GM18867 (cell line): ENCODE results near the gene RRP12.

Source experiments
- ATAC-seq: cut with Tn5 transposase; IDR thresholded peaks from one replicate; pipeline ENCODE4 v1.9.1; 2021; ENCODE audit warnings: mild to moderate bottlenecking, moderate library complexity; ENCODE audit not compliant: unreplicated experiment

The RRP12 gene

GRCh38 chr10:97336942-97337831 lies 64.0 kb downstream of the RRP12 start:
- no peak for ATAC-seq

- ATAC-seq = no peak
Observed at GRCh38 chr10:97336446-97336845, 64.7 kb downstream of the RRP12 start.

- no peak for ATAC-seq
Observed at GRCh38 chr10:97336006-97336405, 65.1 kb downstream of the RRP12 start.

DNA sequence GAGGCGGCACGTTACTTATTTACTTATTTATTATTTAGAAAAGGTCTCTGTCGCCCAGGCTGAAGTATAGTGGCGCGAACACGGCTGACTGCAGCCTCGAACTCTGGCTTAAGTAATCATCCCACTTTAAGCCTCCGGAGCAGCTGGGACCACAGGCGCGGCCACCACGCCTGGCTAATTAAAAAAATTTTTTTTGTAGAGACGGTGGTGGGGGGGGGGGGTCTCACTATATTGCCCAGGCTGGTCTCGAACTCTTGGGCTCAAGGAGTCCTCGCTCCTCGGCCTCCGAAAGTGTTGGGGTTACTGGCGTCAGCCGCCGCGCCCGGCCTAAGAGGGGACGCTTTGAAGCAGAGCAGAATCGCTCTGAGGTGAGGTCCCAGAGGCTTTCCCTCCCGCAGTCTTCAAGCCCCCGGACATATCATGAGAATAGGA lies 65.9 kb downstream of the RRP12 start:
- ATAC-seq = no peak

DNA sequence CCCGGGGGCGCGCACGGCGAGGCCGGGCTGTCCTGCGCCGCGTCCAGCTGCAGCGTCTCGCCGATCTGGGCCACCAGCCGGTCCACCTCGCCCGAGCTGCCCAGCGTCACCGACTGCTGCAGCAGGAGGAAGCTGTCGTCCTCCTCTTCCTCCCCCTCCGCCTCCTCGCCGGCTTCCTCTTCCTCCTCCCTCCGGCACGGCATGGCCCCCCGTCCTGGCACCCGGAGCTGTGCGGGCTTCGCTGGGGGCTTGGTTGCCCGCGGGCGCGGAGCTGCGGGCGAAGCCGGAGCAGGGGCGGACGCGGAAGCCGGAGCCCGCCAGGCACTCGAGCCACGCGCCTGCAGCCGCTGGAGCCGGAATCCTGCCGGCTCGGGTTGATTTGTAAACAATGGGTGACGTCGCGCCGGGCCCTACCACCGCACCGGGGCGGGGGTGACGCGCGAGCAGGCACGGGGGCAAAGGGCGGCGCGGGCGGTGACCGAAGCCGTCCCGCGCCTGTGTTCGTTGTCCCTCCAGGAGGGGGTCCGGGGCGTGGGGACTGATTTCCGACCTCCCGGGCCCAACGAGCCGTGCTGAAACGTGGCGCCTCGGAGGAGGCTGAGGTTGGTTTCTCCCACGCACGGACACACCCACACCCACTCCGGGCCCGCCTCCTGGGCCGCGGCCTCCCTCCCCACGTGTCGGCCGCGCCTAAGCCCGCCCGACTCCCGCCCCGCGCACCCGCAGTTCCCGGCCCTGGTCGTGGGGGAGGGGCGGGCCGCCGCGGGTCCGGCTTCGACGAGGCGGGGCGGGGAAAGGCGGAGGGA lies 66.6 kb downstream of the RRP12 start, which contains the start of gene FRAT2:
FRAT2 (minus strand) TSS at position 360 of the 806 bp plus-strand sequence; CDS start at position 203, 157 bp downstream.
- peak; percentile 85 for ATAC-seq

GRCh38 chr10:97333601-97334369 lies 67.4 kb downstream of the RRP12 start:
- peak; percentile 25 for ATAC-seq

DNA sequence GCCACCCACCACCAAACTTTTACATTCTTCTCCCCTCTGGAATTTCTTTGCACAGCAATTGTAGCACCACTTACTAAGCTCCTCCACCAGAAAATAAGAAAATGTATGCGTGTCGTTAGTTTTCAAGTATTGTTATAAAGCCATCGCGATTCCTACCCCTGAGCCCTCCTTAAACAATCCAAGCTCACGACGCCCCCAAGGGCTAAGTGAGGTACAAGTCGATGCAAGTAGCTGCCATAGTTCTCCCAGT lies 67.9 kb downstream of the RRP12 start:
- ATAC-seq = no peak

GRCh38 chr10:97332591-97333350 lies 68.4 kb downstream of the RRP12 start:
- no peak for ATAC-seq

GRCh38 chr10:97331153-97331703 lies 69.9 kb downstream of the RRP12 start:
- ATAC-seq = no peak

GRCh38 chr10:97329766-97330165 lies 71.4 kb downstream of the RRP12 start:
- no peak for ATAC-seq

DNA sequence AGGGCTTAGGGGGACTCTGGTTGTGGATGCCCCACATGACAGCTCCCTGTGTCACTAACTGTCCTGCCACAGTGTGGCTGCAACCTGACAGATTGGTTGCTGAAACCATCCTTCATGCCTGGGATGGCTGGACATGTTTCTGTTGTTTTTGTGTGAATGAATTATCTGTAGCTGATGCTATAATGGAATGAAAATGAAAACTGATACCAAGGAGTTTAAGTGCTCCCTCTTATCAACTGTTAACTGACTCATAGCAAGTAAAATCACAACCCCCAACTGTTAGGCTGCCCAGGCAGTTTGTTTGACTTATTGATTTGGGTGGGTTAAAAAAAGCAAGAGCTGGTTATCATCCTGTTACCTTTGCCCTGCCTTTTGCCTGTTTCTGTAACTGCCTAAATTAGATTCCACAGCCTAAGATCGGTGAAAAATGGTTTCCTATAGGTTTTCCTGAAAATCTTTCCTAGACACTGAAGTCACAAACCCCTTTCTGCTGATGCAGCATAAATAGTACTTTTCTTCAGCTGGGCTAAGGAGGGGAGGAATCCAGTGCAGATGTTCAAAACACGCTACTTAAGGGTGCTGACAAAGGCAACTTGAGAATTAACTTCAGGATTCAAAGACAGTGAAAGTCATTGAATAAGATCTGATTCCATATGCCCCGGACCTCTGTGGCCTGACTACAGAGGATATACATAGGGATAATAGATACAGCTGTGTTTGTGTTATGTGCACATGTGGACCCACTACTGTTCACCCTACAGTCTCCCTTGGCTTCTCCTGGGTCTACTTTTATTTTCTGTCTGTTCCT lies 72.3 kb downstream of the RRP12 start:
- ATAC-seq = no peak

DNA sequence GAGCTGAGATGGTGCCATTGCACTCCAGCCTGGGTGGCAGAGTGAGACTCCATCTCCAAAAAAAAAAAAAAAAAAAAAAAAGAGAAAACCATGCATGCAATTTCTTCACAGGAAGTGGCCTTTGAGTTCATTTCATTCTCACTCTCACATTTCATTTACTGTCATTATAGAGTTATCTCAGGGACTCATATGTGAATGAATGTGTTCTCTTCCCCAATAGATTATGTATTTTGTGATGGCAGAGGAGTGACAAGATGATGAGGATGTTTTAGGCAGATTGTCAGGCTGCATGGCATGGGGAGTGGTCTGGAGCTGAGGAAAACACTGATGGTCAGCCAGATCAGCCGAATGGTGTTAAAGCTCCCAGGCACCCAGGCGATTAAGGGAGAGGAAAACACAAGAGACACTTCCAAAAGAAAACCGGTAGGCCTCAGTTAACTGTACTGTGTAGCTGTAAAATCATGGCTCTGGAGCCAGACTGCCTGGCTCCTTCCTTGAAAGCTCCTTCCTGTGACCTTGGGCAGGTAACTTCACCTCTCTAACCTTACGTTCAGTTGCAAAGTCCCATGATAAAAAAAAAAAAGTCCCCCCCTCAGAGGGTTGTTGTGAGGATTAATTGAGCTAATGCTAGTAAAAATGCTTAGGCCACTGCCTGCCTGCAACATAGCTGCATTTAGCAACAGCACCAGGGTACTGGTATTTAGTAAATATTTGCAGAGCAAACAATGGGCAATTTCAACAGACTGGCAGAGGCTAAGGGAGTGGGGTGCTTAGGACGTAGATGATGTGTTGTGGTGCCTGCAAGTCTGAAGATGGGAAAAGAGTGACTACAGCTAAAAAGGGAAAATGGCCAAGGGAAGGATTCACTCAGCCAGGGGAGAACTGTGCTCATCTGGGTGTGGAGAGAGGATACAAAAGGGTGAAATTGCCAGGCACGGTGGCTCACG lies 73.5 kb downstream of the RRP12 start:
- no peak for ATAC-seq

- ATAC-seq = no peak
Observed at GRCh38 chr10:97325754-97326153, 75.4 kb downstream of the RRP12 start.

DNA sequence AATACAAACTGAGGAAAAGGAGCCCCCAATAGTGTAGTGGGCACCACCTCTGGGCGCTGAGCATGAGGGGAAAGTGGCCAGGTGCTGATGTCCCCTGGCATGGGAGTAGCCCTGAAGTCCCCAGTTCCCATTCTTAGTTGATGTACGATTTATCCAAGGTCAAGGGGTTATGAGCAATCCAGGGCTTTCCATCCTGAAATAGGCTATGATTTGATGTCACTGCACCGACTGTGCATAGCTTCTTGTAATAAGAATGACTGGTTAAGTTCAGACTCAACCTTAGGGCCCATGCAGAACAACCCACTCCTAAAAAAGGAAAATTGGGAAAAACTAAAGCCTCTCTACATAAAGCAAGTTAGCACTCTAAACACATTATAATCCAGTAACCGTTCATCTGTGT lies 77.6 kb downstream of the RRP12 start:
- no peak for ATAC-seq

GRCh38 chr10:97321804-97322190 lies 79.3 kb downstream of the RRP12 start:
- ATAC-seq = no peak

DNA sequence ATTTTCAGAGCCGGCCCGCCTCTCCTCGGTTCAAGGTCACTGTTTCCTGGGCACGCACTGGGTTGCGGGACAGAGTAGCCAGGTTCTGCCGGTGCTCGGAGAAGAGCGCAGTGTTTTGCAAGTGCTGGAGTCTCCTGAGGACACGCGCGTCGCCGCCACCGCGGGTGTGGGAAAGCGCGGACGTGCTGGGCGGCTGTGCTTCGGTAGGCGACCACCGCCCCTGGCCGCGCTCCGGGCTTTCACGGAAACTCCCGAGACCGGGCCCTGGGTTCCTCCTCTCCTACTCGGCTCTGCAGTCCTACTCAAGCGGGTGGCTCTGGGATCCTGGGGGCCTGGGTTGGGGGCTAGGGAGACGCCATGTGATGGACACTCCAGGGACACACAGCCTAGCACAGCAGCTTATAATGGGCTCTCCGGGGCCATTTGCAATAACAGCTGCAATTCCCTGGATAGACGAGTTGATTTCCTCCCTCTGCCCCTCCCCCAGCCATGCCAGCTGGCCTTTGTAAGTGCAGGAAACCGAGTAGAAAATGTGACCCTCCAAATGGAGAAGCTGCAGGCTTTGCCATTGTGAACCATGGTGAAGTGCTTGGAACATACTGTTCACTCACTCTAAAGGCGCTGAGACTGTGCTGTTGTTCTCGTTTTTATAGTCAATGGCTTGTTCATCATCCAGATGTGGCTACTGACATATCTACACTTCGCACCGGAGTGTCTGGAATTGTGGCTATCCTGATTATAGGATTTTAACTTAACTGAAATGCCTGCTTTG lies 79.9 kb downstream of the RRP12 start:
- ATAC-seq = no peak

DNA sequence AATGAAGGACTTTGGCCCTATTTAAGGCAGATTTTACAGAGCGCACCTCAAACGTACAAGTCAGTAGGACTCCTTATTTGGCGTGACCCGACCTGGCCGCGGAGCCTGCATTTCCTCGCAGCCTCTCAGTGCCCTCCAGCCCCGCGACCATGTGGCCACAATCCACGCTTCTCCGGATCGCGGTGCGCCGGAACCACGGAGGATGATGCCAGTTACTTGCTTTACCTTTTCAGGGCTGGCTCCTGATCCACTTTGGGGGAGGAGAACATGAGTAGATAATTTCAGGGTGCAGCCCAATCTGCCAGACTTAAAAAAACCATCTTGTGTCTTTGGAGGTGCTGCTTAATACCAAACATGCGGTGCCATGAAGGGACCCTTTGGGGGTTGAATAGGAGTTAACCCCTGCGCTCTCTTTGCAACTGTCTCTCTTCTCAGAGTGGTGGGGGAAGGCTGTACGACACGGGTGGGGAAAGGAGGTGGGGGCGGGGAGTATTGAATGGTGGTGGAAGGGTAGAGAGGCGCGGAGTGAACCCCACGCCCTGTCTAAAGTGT lies 80.6 kb downstream of the RRP12 start:
- no peak for ATAC-seq
